HG02588 (cell line): ENCODE results near the gene RPL34.

Experiments
- ATAC-seq: cut with Tn5 transposase; IDR thresholded peaks from one replicate; pipeline ENCODE4 v1.9.1; 2021; ENCODE audit warnings: mild to moderate bottlenecking, moderate library complexity; ENCODE audit not compliant: unreplicated experiment

Gene RPL34

DNA sequence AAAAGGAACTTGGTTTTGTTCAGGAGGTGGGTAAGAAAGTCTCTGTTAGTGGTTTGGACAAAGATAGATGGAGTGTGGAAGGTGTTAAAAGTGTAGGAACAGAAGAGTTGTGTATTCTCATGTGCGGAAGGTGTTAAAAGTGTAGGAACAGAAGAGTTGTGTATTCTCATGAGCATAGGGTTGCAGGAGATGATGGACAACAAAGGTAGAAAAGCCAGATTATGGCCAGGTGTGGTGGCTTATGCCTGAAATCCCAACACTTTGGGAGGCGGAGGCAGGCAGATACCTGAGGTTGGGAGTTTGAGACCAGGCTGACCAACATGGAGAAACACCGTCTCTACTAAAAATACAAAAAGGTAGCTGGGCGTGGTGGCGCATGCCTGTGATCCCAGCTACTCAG lies 2.5 kb downstream of the RPL34 start:
- no peak for ATAC-seq

DNA sequence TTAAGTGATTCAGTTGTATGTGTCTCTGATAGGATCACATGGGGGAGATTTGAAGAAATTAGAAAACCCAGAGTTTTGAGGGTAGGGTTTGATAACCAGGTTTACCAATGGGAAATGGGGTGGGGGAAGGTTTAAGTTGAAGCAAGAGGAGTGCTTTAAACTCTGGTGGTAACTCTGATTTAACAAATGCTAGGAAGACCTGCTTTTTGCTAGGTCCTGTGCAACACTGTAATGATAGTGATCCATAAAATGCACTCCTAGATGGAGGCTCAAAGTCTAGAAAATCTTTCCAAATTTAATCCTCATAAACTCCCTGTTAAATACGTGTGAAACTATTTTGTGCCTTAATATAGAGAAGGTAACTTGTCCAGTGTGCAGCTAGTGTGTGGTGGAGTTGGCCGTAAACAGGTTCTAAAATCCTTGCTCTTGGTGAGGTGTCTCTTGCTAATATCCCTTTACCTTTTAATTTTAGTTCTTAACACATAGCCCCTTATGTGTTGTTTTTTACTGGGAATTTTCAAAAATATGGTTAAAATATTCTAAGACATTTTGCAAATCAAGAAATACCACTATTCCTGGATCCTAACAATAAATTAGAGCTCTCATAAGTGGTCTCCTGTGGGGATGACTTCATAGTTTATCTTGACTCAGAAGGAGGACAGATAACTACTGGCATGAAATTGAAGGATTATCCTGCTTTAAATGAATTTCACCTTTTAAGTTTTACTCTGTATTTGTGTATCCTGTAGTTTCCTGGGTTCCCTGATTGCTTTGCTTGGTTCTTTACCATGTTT lies 4.1 kb downstream of the RPL34 start:
- no peak for ATAC-seq

DNA sequence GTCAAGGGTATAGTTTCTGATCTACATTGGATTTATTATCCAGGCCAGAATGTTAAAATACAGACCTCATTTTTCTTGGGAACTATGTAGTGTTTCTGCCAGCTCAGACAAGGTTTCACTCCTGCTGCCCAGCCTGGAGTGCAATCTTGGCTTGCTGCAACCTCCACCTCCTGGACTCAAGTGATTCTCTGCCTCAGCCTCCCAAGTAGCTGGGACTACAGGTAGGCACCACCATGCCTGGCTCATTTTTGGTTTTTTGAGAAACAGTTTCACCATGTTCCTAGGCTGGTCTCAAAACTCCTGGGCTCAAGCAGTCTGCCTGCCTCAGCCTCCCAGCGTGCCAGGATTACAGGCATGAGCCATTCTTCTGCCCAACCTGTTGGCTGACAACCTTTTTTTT lies 5.7 kb downstream of the RPL34 start:
- no peak for ATAC-seq

DNA sequence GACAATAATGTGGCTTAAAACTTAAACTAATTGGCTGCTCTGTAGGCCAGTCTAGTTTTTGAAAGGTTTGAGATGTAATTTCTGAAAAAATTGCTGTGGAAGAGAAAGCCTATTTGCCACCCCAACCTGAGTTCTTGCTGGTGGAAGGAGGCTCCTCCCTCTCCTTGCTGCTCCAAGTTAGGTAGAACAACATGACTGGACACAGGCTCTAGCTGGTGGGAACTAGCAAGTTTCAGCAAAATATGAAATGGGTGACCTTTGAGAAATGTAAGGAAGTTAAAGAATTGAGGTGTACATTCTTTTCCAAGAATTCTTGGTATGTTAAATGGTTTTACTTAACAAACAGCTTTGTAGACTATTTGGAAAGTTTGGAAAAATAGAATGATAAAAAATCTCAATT lies 8.0 kb downstream of the RPL34 start:
- ATAC-seq = no peak

DNA sequence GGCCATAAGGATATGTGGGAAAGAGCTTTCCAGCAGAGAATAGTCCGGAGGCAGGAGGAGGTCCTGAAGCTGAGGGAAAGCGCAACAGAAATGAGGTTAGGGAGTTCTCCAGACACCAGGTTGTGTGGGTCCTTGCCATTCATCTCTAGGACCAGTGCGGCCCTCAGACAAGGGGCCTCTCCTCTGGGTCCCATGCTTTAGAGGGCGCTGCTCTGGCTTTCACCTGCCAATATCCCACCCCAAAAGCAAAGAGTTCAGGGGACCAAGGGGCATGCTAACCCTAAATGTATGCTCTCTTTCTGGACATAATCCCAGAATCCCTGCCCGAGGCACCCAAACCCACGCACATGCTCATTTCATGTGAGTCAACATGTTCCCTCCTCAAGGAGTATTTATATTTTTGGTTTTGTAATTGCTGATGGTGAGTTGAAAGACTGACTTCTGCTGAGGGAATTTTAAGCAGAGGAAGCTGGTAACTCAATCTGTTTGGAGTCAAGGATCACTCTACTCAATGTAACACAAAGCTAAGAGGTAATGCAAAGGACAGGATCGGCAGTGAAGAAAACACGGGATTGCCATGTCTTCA lies 14.8 kb downstream of the RPL34 start:
- no peak for ATAC-seq

DNA sequence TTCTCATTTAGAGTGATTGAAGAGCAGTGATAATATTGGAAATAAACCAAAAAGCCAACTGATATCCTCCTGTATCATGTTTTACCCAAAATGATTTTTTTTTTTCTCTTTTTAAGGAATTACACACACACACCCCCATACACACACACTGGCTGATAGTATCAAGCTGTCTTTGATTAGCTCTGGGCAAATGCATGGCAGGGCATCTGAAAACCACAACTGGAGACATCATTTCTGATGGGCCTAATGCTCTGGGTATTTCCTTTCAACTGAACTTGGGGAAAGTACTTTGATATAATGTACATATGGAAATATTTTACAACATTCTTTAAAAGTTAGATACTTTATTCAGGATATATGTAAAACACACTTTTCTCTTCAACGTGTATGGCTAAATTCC lies 15.9 kb downstream of the RPL34 start:
- ATAC-seq = no peak

DNA sequence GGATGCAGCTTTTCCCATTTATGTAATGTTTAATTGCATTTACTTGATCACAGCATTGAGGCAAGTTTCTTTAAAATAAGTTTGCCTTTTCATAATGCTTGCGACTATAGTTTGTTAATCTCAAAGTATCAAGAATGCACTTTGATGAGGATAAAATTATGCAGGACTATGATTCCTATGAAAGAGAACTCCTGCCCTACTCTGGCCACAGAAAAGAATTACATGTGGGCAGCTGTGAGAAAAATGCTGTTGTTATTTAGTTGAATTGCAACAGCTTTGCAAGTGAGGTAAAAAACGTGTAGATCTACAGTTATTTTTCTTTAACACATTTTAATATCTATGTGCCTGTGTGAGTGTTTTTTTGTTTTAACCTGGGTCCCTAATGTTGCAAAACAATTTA lies 17.5 kb downstream of the RPL34 start:
- ATAC-seq = no peak

DNA sequence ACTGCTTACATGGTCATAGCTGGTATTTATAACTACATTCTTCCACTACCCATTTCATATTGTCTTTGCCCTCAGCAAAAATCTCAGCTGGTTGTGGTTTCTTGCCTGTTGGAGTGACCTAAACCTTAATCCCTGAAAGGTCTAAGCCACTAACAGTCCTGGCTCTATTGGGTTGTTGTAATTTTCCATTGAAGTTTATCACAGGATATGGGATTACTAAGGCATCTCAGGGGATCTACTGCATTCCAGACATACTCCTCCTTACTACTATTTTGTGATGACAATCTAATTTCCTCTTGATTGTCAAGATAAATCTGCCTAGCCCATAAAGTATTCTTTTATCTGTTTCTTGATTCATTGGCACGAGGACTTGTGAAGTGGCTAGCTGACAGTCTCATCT lies 23.9 kb downstream of the RPL34 start:
- ATAC-seq = no peak

DNA sequence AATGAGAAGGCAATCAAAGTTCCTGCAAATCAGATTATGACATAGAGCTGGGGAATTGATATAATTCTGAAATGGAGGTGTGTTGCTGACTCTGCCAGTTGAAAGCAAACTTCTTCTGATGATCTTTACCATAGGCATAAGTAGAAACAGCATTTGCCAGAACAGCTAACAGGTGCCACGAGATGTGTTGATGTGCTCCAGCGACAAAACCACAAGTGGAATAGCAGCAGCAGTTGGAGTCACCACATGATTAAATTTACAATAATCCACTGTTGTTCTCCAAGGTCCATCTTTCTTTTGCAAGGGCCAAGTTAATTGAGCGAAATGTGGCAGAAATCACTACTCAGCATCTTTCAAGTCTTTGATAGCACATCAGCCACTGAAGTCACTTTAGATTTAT lies 26.3 kb downstream of the RPL34 start:
- no peak for ATAC-seq

DNA sequence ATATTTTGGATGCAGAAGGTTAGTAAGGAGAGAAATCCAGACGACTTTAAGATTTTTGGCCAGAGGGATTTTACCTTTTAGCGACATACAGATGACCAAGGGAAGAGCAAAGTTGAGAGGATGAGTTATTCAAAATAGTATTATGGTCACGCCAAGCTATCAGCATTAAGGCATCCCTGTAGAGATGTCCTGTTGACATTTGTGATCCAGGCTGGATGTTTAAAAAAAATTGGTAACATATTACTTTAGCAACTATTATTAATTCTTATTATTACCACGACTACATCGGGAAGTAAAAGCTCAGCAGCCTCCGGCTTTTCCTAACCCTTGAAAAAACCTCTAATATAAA lies 29.5 kb downstream of the RPL34 start:
- ATAC-seq = peak; percentile 19

DNA sequence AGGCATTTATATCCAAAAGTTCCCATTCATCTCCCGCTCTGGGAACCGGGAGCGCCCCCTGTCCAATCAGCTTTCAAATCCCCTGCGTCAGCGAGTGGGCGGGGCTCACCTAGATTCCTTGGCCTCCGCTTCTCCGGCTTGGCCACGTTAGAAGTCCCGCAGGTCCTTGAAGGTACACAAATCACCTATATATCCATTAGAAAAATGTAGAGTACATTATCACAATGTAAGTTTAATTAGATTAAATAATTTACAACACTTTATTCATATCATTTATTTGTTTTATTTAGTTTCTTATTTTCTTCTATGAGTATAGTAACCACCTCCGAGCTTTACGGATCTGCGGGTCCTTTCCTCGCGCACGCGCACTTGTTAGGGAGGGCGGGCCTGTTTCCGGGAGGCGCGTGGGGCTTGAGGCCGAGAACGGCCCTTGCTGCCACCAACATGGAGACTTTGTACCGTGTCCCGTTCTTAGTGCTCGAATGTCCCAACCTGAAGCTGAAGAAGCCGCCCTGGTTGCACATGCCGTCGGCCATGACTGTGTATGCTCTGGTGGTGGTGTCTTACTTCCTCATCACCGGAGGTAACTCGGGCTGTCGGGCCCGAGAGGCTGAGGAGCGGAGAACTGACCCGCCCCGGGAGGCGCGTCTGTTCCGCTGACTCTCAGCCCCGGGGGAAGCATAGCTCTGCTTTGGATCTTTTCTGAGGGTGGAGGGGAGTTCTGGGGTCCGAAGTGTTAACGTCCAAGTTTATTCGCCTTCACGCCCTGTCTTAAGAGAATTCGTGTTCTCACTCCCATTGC lies 30.0 kb downstream of the RPL34 start, which contains the start of gene OSTC:
Gene OSTC (plus strand): TSS at position 388 of the 802 bp plus-strand sequence. CDS start 57 bp downstream, at position 445.
- peak; percentile 96 for ATAC-seq

DNA sequence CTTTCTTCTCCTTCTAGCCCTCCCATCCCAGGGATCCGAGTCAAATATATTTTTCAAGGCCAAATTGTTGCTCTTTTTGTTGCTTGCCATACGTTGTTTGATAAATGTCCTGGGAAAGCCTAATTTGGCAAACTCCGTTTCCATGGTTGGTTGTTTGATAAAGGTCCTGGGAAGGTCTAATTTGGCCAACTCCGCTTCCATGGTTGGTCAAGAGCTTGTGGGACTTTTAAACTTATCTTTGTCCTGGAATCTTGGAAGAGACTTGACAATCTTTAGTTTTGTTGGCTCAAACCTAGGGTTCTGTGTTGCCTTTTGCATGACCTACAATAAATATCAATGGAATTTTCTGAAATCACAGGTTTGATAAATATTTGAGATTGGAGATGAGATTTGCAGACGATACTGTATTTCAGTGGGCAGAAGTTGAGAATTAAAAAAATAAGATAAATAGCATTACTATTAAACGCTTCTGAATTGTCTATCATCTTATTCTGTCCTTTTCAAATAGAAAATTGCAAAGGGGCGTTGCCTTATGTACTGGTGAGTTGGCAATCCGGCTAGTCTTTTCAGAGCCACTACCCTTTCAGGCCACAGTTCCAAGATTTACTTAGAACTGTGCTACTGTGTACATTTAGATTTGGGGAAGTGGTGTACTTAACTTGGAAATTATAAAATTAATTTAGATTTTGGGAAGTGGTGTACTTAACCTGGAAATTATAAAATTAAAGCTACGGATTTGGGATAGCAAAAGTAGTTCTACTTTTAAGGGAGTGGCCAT lies 30.8 kb downstream of the RPL34 start:
- ATAC-seq = no peak

DNA sequence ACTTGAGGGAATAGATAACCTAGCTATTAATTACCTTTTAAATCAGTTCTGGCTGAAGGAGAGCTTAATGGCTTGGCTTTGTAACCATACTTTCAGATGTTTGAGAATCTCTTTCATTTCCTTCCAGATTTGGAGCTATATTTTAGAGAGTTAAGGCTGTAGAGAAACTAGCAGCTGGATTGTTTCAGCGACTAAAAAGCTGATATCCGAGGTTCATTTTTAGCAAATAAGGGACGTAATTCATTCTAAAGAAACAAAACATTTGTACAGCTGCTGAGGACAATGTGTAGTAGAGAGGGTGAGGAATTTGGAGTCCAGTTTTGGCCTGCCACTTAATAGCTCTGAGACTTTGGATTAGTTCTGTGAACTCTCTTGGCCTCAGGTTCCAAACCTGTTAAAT lies 42.3 kb downstream of the RPL34 start:
- no peak for ATAC-seq

DNA sequence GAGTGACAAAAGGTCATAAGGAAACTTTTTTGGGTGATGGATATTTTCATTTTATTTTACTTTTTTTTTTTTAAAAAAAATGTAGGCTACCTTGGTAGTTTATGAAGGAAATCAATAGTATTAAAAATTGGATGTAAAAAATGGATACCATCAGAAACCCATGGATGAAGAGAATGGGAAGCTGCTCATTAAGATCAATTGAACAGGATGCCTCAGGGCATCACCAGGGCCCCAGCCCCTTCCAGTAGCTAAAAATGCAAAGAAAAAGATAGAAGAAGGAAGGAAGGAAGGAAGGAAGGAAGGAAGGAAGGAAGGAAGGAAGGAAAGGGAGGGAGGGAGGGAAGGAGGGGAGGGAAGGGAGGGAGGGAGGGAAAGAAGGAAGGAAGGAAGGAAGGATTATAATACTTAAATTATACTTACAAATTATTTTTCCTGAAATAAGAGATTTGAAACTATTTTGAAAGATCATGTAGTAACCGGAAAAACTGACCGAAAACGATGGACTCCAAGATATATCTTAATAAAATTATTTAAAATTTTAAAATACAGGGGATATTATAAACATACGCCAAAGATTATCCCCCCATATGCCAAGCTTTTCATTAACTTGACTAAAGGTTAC lies 54.1 kb downstream of the RPL34 start:
- ATAC-seq = no peak
